PFSK-1 (cell line): ENCODE results near the gene TAGLN3.

Source experiments
- POLR2AphosphoS5 ChIP-seq: IDR thresholded peaks from 2 replicates; pipeline ENCODE4 v1.6.1; 2012; ENCODE audit warnings: low read depth, mild to moderate bottlenecking, control low read depth, low read length, moderate library complexity
- REST ChIP-seq, 2 experiments: IDR thresholded peaks; 2 replicates each; pipeline versions ENCODE4 v1.6.1 to v1.8.0; 2011 to 2012; ENCODE audit warnings: low read depth in 2 of 2, low read length in 2 of 2, control low read depth in 1 of 2, inconsistent platforms in 1 of 2, mild to moderate bottlenecking in 1 of 2, moderate library complexity in 1 of 2; ENCODE audit not compliant: insufficient read depth in 1 of 2

GRCh38 chr3:111980716-111981456 lies 17.8 kb upstream of the TAGLN3 start:
- no peak for TF ChIP-seq REST (IDR thresholded peaks at IDR 0.05; ENCODE audit: insufficient read depth in 1 of 2, low read depth in 2 of 2, low read length in 2 of 2)
- TF ChIP-seq POLR2AphosphoS5: no peak
